SJSA1 (cell line): ENCODE results near the gene GID8. TPM values are rescaled to one million over a fixed set of nuclear protein-coding genes. Genes with fewer than 3 reads are reported as not detected.
"Not testable (repeated sequence)": the region's sequence is repeated elsewhere in the genome, so short reads cannot be mapped to it uniquely, and the experiment has no call there.

Experiments used
- DNase-seq, 2 experiments: peaks; one replicate each; pipeline ENCODE4 v3.0.0-alpha.2; 2015 to 2020; ENCODE audit warnings: low spot score in 2 of 2, low read depth in 1 of 2
- H3K27ac ChIP-seq: fragments of 250-450 bp; sonication (Bioruptor Pico); 2 replicates; pipeline ENCODE4 v1.5.1; 2020; ENCODE audit warnings: mild to moderate bottlenecking, moderate library complexity
- H3K27me3 ChIP-seq: fragments of 250-450 bp; sonication (Bioruptor Pico); replicated peaks from 2 replicates; pipeline ENCODE4 v1.5.1; 2020; ENCODE audit warnings: mild to moderate bottlenecking, moderate library complexity
- H3K36me3 ChIP-seq: fragments of 250-450 bp; sonication (Bioruptor Pico); 2 replicates; pipeline ENCODE4 v1.5.1; 2020; ENCODE audit warnings: mild to moderate bottlenecking
- H3K4me1 ChIP-seq: fragments of 250-450 bp; sonication (Bioruptor Pico); replicated peaks from 2 replicates; pipeline ENCODE4 v1.6.1; 2021; ENCODE audit warnings: mild to moderate bottlenecking
- H3K4me3 ChIP-seq: fragments of 250-450 bp; sonication (Bioruptor Pico); 2 replicates; pipeline ENCODE4 v1.5.1; 2020; ENCODE audit warnings: mild to moderate bottlenecking
- H3K9me3 ChIP-seq: fragments of 250-450 bp; sonication (Bioruptor Pico); replicated peaks from 2 replicates; pipeline ENCODE4 v1.5.1; 2020; ENCODE audit warnings: mild to moderate bottlenecking
- total RNA-seq: library from RNA; depleted of rRNA; stranded (reverse); fragments of >200 nt; shearing (Covaris generic); gene quantifications from 2 replicates; pipeline ENCODE4 v1.2.3, GENCODE V29; 2014

The GID8 gene
- total RNA-seq, 1 experiment from 2014 or later: 20.7 TPM

GRCh38 chr20:62956387-62957135, 18.6 kb downstream of the GID8 start:
- no peak for DNase-seq
- Histone ChIP-seq H3K36me3 (no peaks in the 10 kb centered on the region), H3K4me3 (no peak overlapping the region), H3K27me3 (no peaks in the 10 kb centered on the region), H3K4me1 (peaks cover 17% of the 10 kb centered on the region), H3K9me3 (no peaks in the 10 kb centered on the region), H3K27ac (no peak overlapping the region)

- Histone ChIP-seq H3K9me3 (no peaks in the 10 kb centered on the region), H3K27ac (no peak overlapping the region), H3K36me3 (no peaks in the 10 kb centered on the region), H3K4me1 (peaks cover 17% of the 10 kb centered on the region), H3K4me3 (no peak overlapping the region), H3K27me3 (no peaks in the 10 kb centered on the region; the same call in 1 of the 2 replicates)
- no peak for DNase-seq
Observed at GRCh38 chr20:62957136-62958117, 19.5 kb downstream of the GID8 start.

GRCh38 chr20:62958388-62959100, 20.6 kb downstream of the GID8 start:
- DNase-seq: no peak

GRCh38 chr20:62959101-62959971, 21.4 kb downstream of the GID8 start:
- no peak for DNase-seq
- H3K4me1 ChIP-seq: peaks cover 7% of the 10 kb centered on the region
- H3K27me3 ChIP-seq: peaks cover 12% of the 10 kb centered on the region
- H3K27ac ChIP-seq: no peak overlapping the region
- no peak overlapping the region for H3K4me3 ChIP-seq
- H3K36me3 ChIP-seq: no peaks in the 10 kb centered on the region
- H3K9me3 ChIP-seq: no peaks in the 10 kb centered on the region

More at GRCh38 chr20:62958388-62959100, 20.6 kb downstream of the GID8 start:
- Histone ChIP-seq H3K4me1 (peaks cover 13% of the 10 kb centered on the region), H3K4me3 (no peak overlapping the region), H3K27ac (no peak overlapping the region), H3K27me3 (peaks cover 4% of the 10 kb centered on the region), H3K36me3 (no peaks in the 10 kb centered on the region), H3K9me3 (no peaks in the 10 kb centered on the region)

GRCh38 chr20:62959998-62960436, 22.1 kb downstream of the GID8 start:
- Histone ChIP-seq H3K4me3 (no peak overlapping the region), H3K27me3 (peaks cover 19% of the 10 kb centered on the region), H3K9me3 (no peaks in the 10 kb centered on the region), H3K36me3 (no peaks in the 10 kb centered on the region), H3K4me1 (0 out of 2 replicates have a peak, but pooled peaks cover 5% of the 10 kb centered on the region), H3K27ac (no peak overlapping the region)
- no peak for DNase-seq

- peaks cover 26% of the 10 kb centered on the region for H3K27me3 ChIP-seq
- H3K9me3 ChIP-seq, H3K36me3 ChIP-seq, H3K27ac ChIP-seq, DNase-seq, H3K4me3 ChIP-seq, H3K4me1 ChIP-seq: not testable (repeated sequence)
Observed at GRCh38 chr20:62960446-62961309, 22.7 kb downstream of the GID8 start.

GRCh38 chr20:62961310-62961783, 23.4 kb downstream of the GID8 start:
- H3K36me3 ChIP-seq: no peaks in the 10 kb centered on the region
- no peaks in the 10 kb centered on the region for H3K4me1 ChIP-seq
- no peaks in the 10 kb centered on the region for H3K9me3 ChIP-seq
- H3K27me3 ChIP-seq: peaks cover 26% of the 10 kb centered on the region
- DNase-seq: no peak
- H3K4me3 ChIP-seq: no peak overlapping the region
- H3K27ac ChIP-seq: no peak overlapping the region

- no peak overlapping the region for H3K27ac ChIP-seq
- no peak overlapping the region for H3K4me3 ChIP-seq
- DNase-seq: no peak
- H3K27me3 ChIP-seq: peaks cover 26% of the 10 kb centered on the region
- H3K36me3 ChIP-seq: no peaks in the 10 kb centered on the region
- no peaks in the 10 kb centered on the region for H3K9me3 ChIP-seq
- no peaks in the 10 kb centered on the region for H3K4me1 ChIP-seq
Observed at GRCh38 chr20:62961799-62962198, 23.9 kb downstream of the GID8 start.

- peaks cover 30% of the 10 kb centered on the region for H3K27me3 ChIP-seq
- H3K36me3 ChIP-seq: no peaks in the 10 kb centered on the region
- H3K27ac ChIP-seq: no peak overlapping the region
- no peaks in the 10 kb centered on the region for H3K9me3 ChIP-seq
- H3K4me1 ChIP-seq: no peaks in the 10 kb centered on the region
- DNase-seq: no peak
- H3K4me3 ChIP-seq: no peak overlapping the region
Observed at GRCh38 chr20:62962221-62962879, 24.4 kb downstream of the GID8 start.

GRCh38 chr20:62962891-62963613, 25.1 kb downstream of the GID8 start:
- DNase-seq: no peak

More at GRCh38 chr20:62962891-62963613, 25.1 kb downstream of the GID8 start:
- no peak overlapping the region for H3K4me3 ChIP-seq
- no peaks in the 10 kb centered on the region for H3K9me3 ChIP-seq
- peaks cover 35% of the 10 kb centered on the region for H3K27me3 ChIP-seq
- H3K27ac ChIP-seq: no peak overlapping the region
- no peaks in the 10 kb centered on the region for H3K36me3 ChIP-seq
- H3K4me1 ChIP-seq: no peaks in the 10 kb centered on the region
